ENCODE measurements around the gene ACAP3. TPM values are rescaled to one million over a fixed set of nuclear protein-coding genes. Genes with fewer than 3 reads are reported as not detected.

Gene ACAP3
- total RNA-seq, 1 experiment from 2014 or later: 67.6 TPM

DNA sequence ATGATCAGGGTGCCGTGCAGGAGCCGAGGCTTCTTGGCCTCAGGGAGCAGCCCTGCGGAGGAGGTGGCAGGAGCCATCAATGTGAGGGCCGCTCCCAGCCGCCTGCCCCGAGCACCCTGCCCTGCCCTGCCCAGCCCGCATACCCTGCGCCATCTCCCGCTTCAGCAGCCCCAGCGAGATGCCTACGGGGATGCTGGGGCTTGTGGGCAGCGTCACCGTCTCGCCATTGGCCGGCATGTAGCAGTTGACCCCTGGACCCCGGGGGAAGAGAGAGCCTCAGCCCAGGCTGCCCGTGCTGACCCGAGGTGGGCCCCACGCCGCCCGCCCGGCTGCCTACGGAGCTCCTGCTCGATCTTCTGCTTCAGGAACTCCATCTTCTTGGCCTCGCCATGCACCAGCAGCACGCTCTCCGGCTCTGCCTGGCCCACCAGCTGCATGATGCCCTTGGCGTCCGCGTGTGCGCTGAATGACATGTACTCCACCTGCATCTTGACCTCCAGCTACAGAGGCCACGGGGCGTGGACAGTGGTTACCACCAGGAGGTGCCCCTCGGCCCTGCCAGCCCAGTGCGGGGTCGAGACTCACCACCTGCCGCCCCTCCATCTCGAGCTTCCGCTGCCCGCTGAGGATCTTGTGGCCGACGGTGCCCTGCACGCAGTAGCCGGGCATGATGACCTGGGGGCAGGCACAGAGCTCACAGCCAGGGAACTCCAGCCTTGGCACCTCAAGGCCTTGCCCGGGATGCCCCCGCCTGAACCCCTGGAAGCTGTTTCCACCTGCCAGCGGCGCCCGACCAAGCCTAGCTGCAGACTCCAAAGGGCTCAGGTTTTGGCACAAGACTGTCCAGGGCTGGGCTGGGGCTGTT is 5.0 kb upstream of the ACAP3 start:
- POLR2A ChIA-PET (ENCODE audit: low non-redundant PET): no interaction called here
- intact Hi-C loops (cut with micrococcal nuclease; ENCODE audit: unreplicated experiment): no loop called here
- Histone ChIP-seq H3K4me1 (ENCODE audit: insufficient read depth, low read length, poor library complexity, severe bottlenecking) (peaks cover 13% of the 10 kb centered on the region), H3K27ac (ENCODE audit: low read depth, low read length, poor library complexity, severe bottlenecking) (no peak overlapping the region), H3K4me3 (ENCODE audit: low read depth, low read length, poor library complexity, severe bottlenecking) (no peak overlapping the region), H3K27me3 (replicated peaks; ENCODE audit: insufficient read depth, low read depth, low read length, poor library complexity) (no peaks in the 10 kb centered on the region), H3K9me3 (ENCODE audit: low read depth, low read length, poor library complexity, severe bottlenecking) (no peaks in the 10 kb centered on the region), H3K36me3 (ENCODE audit: insufficient read depth, low read length, poor library complexity, severe bottlenecking) (peaks cover 41% of the 10 kb centered on the region)
- CTCF ChIA-PET: no interaction called here
- BruUV-seq (replicated peaks): TSS peak; percentile 19
- DNase-seq (ENCODE audit: low spot score): no peak
- no peak for TF ChIP-seq EZH2 (IDR thresholded peaks at IDR 0.05; ENCODE audit: borderline replicate concordance, low read depth, low read length, poor library complexity, severe bottlenecking)

DNA sequence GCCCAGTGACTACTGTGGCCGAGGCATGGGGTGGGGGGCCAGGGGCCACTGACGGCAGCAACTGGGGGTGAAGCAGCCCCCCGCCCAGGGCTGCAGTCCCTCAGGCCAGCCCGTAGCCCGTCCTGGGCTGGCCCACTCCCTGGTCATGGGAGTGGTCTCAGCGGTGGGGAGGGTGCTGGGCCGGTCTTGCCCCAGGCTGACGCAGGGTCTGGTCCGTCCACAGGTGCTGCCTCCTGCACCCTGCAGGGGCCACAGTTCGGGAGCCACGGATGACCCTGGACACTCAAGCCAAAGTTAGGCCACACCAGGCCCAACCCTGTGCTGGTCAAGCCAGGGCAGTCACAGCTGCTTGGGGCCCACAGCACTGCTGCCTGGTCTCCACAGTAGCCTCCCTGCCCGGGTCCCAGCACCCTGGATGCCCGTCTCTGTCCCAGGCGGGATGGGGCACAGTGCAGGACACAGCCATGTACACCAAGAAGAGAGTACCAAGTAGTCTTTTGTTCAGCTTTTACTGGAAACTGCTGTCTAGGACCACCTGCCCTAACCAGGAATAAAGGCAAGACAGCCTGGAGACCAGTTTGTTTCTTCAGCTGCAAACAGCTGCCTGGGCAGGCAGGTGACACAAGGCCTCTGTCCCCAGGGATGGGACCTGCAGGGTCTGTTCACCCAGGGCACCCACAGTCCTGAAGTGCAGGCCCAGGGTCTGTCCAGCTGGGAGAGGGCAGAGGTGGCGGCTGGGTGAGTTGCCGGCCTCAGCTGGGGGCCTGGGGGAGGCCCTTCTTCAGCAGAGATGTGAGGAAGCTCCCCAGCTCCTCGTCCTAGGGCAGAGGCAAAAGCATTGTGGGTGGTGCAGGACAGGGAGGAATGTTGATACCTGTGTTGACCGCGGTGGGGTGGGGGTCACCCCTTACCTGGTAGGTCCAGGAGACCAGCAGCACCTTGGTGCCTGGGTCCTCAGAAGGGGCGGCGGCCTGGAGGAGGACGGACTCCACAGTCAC is 3.7 kb upstream of the ACAP3 start:
- Histone ChIP-seq H3K27ac (ENCODE audit: low read depth, low read length, poor library complexity, severe bottlenecking) (no peak overlapping the region), H3K4me3 (ENCODE audit: low read depth, low read length, poor library complexity, severe bottlenecking) (no peak overlapping the region), H3K27me3 (replicated peaks; ENCODE audit: insufficient read depth, low read depth, low read length, poor library complexity) (no peaks in the 10 kb centered on the region), H3K36me3 (ENCODE audit: insufficient read depth, low read length, poor library complexity, severe bottlenecking) (peaks cover 36% of the 10 kb centered on the region), H3K4me1 (ENCODE audit: insufficient read depth, low read length, poor library complexity, severe bottlenecking) (peaks cover 12% of the 10 kb centered on the region), H3K9me3 (ENCODE audit: low read depth, low read length, poor library complexity, severe bottlenecking) (no peaks in the 10 kb centered on the region)
- BruUV-seq (replicated peaks): TSS peak; percentile 28
- intact Hi-C loops (cut with micrococcal nuclease; ENCODE audit: unreplicated experiment): no loop called here
- DNase-seq (ENCODE audit: low spot score): no peak
- ChIA-PET CTCF (no interaction called here), POLR2A (ENCODE audit: low non-redundant PET) (interaction anchor here (0.6 kb wide), 1 partner anchor 431 kb away, joined by 4 read pairs; no protein-coding TSS in a partner anchor)
- TF ChIP-seq, protein P1, sequence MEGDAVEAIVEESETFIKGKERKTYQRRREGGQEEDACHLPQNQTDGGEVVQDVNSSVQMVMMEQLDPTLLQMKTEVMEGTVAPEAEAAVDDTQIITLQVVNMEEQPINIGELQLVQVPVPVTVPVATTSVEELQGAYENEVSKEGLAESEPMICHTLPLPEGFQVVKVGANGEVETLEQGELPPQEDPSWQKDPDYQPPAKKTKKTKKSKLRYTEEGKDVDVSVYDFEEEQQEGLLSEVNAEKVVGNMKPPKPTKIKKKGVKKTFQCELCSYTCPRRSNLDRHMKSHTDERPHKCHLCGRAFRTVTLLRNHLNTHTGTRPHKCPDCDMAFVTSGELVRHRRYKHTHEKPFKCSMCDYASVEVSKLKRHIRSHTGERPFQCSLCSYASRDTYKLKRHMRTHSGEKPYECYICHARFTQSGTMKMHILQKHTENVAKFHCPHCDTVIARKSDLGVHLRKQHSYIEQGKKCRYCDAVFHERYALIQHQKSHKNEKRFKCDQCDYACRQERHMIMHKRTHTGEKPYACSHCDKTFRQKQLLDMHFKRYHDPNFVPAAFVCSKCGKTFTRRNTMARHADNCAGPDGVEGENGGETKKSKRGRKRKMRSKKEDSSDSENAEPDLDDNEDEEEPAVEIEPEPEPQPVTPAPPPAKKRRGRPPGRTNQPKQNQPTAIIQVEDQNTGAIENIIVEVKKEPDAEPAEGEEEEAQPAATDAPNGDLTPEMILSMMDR (conservative IDR thresholded peaks at IDR 0.05; ENCODE audit: low read depth, low read length): no peak
- TF ChIP-seq EZH2 (IDR thresholded peaks at IDR 0.05; ENCODE audit: borderline replicate concordance, low read depth, low read length, poor library complexity, severe bottlenecking): no peak

DNA sequence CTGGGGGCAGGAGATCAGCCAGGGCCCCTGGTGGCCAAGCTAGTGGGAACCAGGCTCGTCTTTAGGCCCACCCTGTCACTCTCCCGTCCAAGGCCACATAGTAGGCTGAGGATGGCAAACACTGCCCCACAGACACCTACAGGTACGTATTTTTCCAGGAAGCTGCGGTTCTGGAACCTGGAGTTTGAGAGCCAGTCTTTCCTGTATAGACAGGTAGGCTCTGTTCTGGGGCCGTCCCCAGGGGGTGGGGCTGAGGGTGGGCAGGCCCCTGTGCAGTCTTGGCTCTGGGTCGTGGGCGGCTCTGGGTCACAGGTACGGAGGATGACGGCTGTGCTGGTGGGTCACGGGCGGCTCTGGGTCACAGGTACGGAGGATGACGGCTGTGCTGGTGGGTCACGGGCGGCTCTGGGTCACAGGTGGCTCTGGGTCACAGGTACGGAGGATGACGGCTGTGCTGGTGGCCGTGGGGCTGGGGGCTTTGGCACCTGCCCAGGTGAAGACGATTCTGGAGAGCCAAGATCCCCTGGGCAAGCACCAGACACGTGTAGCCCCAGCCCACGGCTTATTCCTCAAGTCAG is 2.8 kb upstream of the ACAP3 start:
- Histone ChIP-seq H3K4me1 (ENCODE audit: insufficient read depth, low read length, poor library complexity, severe bottlenecking) (peaks cover 21% of the 10 kb centered on the region), H3K9me3 (ENCODE audit: low read depth, low read length, poor library complexity, severe bottlenecking) (no peaks in the 10 kb centered on the region), H3K27ac (ENCODE audit: low read depth, low read length, poor library complexity, severe bottlenecking) (no peak overlapping the region), H3K36me3 (ENCODE audit: insufficient read depth, low read length, poor library complexity, severe bottlenecking) (peaks cover 36% of the 10 kb centered on the region), H3K27me3 (replicated peaks; ENCODE audit: insufficient read depth, low read depth, low read length, poor library complexity) (no peaks in the 10 kb centered on the region), H3K4me3 (ENCODE audit: low read depth, low read length, poor library complexity, severe bottlenecking) (no peak overlapping the region)
- intact Hi-C loops (cut with micrococcal nuclease; ENCODE audit: unreplicated experiment): no loop called here
- no TSS peak for BruUV-seq (replicated peaks)
- TF ChIP-seq, protein P1 (conservative IDR thresholded peaks at IDR 0.05; ENCODE audit: low read depth, low read length): no peak
- no peak for TF ChIP-seq EZH2 (IDR thresholded peaks at IDR 0.05; ENCODE audit: borderline replicate concordance, low read depth, low read length, poor library complexity, severe bottlenecking)
- CTCF ChIA-PET: no interaction called here
- POLR2A ChIA-PET (ENCODE audit: low non-redundant PET): interaction anchor here (0.6 kb wide), 1 partner anchor 432 kb away, joined by 4 read pairs; no protein-coding TSS in a partner anchor
- DNase-seq (ENCODE audit: low spot score): no peak
